B cell (primary cell): ENCODE data around the gene PITRM1. TPM values are rescaled to one million over a fixed set of nuclear protein-coding genes. Genes with fewer than 3 reads are reported as not detected.

ENCODE experiments used
- ATAC-seq: fragments of 200-7000 bp; cut with Tn5 transposase; one replicate; pipeline ENCODE4 v1.10.0; 2021; ENCODE audit warnings: low read depth, mild to moderate bottlenecking, moderate number of reproducible peaks, moderate library complexity
- CTCF ChIA-PET: fragments of 350-600 bp; sonication (Branson Sonifier 250); formaldehyde crosslinking; loops from one replicate; lab custom pipeline; 2021; ENCODE audit warnings: antibody characterized with exemption, inconsistent platforms; lab: Charles Lee
- POLR2A ChIA-PET: fragments of 350-600 bp; sonication (Branson Sonifier 250); formaldehyde crosslinking; loops from one replicate; lab custom pipeline; 2021; ENCODE audit warnings: antibody characterized with exemption; lab: Charles Lee
- DNase-seq: peaks from one replicate; pipeline ENCODE4 v3.0.0; 2013
- H2AFZ ChIP-seq: 2 replicates; pipeline ENCODE4 v1.6.1; 2012; ENCODE audit warnings: mild to moderate bottlenecking, low read depth, low read length; ENCODE audit not compliant: insufficient read depth, poor library complexity, severe bottlenecking
- H3K27ac ChIP-seq, 2 donors: 1 replicate in 1 of 2; 2 replicates in 1 of 2; pipeline ENCODE4 v1.5.1; 2012 to 2013; ENCODE audit warnings: low read length in 2 of 2, mild to moderate bottlenecking in 2 of 2, moderate library complexity in 1 of 2
- H3K27me3 ChIP-seq, 4 experiments: fragments of 200-600 bp in 1 of 4; sonication (generic) in 1 of 4; replicated peaks in 1 of 4; 1 replicate in 2 of 4; 2 replicates in 2 of 4; pipeline versions ENCODE4 v1.6.1 to v1.7.0; 2013 to 2016; ENCODE audit warnings: low read length in 3 of 4, mild to moderate bottlenecking in 2 of 4, mixed read lengths in 1 of 4, moderate library complexity in 1 of 4; ENCODE audit not compliant: insufficient read depth in 4 of 4, control insufficient read depth in 3 of 4; ENCODE audit errors: control extremely low read depth in 1 of 4
- H3K36me3 ChIP-seq, 2 experiments: replicated peaks in 1 of 2; 1 replicate in 1 of 2; 2 replicates in 1 of 2; pipeline versions ENCODE4 v1.6.1 to v1.7.1; 2013; ENCODE audit warnings: low read length in 1 of 2; ENCODE audit not compliant: insufficient read depth in 2 of 2, control insufficient read depth in 1 of 2; ENCODE audit errors: control extremely low read depth in 1 of 2, extremely low read depth in 1 of 2
- H3K4me1 ChIP-seq, 2 donors: fragments of 200-600 bp in 1 of 2; sonication (generic) in 1 of 2; 1 replicate in 1 of 2; 2 replicates in 1 of 2; pipeline versions ENCODE4 v1.5.1 to v1.6.1; 2013 to 2017; ENCODE audit warnings: low read length in 2 of 2; ENCODE audit not compliant: control insufficient read depth in 2 of 2, insufficient read depth in 2 of 2
- H3K4me2 ChIP-seq: replicated peaks from 2 replicates; pipeline ENCODE3; 2012; ENCODE audit warnings: mild to moderate bottlenecking, low read depth, low read length; ENCODE audit not compliant: poor library complexity, severe bottlenecking
- H3K4me3 ChIP-seq, 5 experiments: fragments of 200-600 bp in 1 of 5; sonication (generic) in 1 of 5; 1 replicate in 3 of 5; 2 replicates in 2 of 5; pipeline versions ENCODE4 v1.5.1 to v1.7.0; 2011 to 2016; ENCODE audit warnings: low read length in 4 of 5, mild to moderate bottlenecking in 4 of 5, low read depth in 2 of 5, control low read depth in 1 of 5, moderate library complexity in 1 of 5; ENCODE audit not compliant: insufficient read depth in 1 of 5; ENCODE audit errors: control extremely low read depth in 1 of 5, extremely low read depth in 1 of 5
- H3K79me2 ChIP-seq: fragments of 200-600 bp; sonication (generic); one replicate; pipeline ENCODE4 v1.6.0; 2016; ENCODE audit warnings: low read length; ENCODE audit not compliant: control insufficient read depth, insufficient read depth
- H3K9ac ChIP-seq: fragments of 200-600 bp; sonication (generic); 2 replicates; pipeline ENCODE4 v1.6.1; 2017; ENCODE audit warnings: mild to moderate bottlenecking, low read length, moderate library complexity
- H3K9me3 ChIP-seq, 3 donors: one replicate each; pipeline versions ENCODE4 v1.6.1 to v1.7.1; 2013; ENCODE audit warnings: low read length in 2 of 3; ENCODE audit not compliant: control insufficient read depth in 2 of 3, insufficient read depth in 1 of 3; ENCODE audit errors: control extremely low read depth in 1 of 3
- H4K20me1 ChIP-seq: 2 replicates; pipeline ENCODE4 v1.6.0; 2012; ENCODE audit warnings: mild to moderate bottlenecking, low read length; ENCODE audit not compliant: insufficient read depth, control insufficient read depth, poor library complexity, severe bottlenecking
- H3K27ac Mint-ChIP-seq: one replicate; pipeline ENCODE4 v1.8.0; 2021; ENCODE audit warnings: mixed read lengths
- H3K27me3 Mint-ChIP-seq: one replicate; pipeline ENCODE4 v1.8.0; 2021; ENCODE audit warnings: mixed read lengths
- H3K4me1 Mint-ChIP-seq: one replicate; pipeline ENCODE4 v1.8.0; 2021; ENCODE audit warnings: mixed read lengths
- H3K4me3 Mint-ChIP-seq: one replicate; pipeline ENCODE4 v1.8.0; 2021; ENCODE audit warnings: mixed read lengths
- H3K9me3 Mint-ChIP-seq: one replicate; pipeline ENCODE4 v1.8.0; 2022; ENCODE audit warnings: mixed read lengths; ENCODE audit not compliant: insufficient read depth
- CTCF ChIP-seq: fragments of 200-600 bp; IDR thresholded peaks from one replicate; pipeline ENCODE4 v1.8.0; 2022; ENCODE audit warnings: antibody characterized with exemption, mild to moderate bottlenecking
- EZH2 ChIP-seq: IDR thresholded peaks from 2 replicates; pipeline ENCODE4 v1.6.1; 2012; ENCODE audit warnings: borderline replicate concordance, low read depth, mild to moderate bottlenecking, moderate library complexity, low read length; ENCODE audit not compliant: insufficient read depth, poor library complexity, severe bottlenecking
- whole genome bisulfite sequencing: methylation state at CpG from one replicate; pipeline ENCODE4 v1.1.5; 2013; ENCODE audit warnings: missing lambda C conversion rate; ENCODE audit not compliant: insufficient coverage; 5-methylcytosine and 5-hydroxymethylcytosine counted together
- intact Hi-C: fragments of 100-400 bp; cut with micrococcal nuclease; formaldehyde crosslinking; loops from one replicate; pipeline ENCODE4 v1.10.0; 2022
- polyA plus RNA-seq: library from polyadenylated mRNA; depleted of rRNA; stranded (reverse); fragments of >200 nt; gene quantifications from 2 replicates; pipeline ENCODE4 v1.2.3, GENCODE V29; 2012
- total RNA-seq, 2 donors: library from RNA; stranded (reverse); fragments of 120-200 nt in 1 of 2; gene quantifications; 1 replicate in 1 of 2; 2 replicates in 1 of 2; pipeline versions ENCODE4 v1.2.3 to v1.2.4, GENCODE V29; 2013 to 2022

PITRM1 gene
- total and polyA plus RNA-seq, 2 donors (not counting 1 experiment from before 2014, with no cell fraction given): 50.7 to 71.1 TPM

GRCh38 chr10:3126741-3127346 lies 45.7 kb downstream of the PITRM1 start:
- Histone ChIP-seq H3K4me3 (no peak overlapping the region), H4K20me1 (no peaks in the 10 kb centered on the region), H3K79me2 (no peaks in the 10 kb centered on the region), H3K4me1 (no peaks in the 10 kb centered on the region), H3K27ac (no peak overlapping the region), H3K9me3 (peaks cover 0 to 31% (median 0%) of the 10 kb centered on the region in 3 donors), H3K27me3 (no peaks in the 10 kb centered on the region), H3K4me2 (no peak overlapping the region), H3K9ac (no peak overlapping the region), H2AFZ (no peak overlapping the region), H3K36me3 (peaks cover 1 to 46% of the 10 kb centered on the region in 2 experiments)
- Mint-ChIP-seq H3K27me3 (no peaks in the 10 kb centered on the region), H3K27ac (no peak overlapping the region), H3K4me3 (no peak overlapping the region), H3K9me3 (no peaks in the 10 kb centered on the region), H3K4me1 (no peaks in the 10 kb centered on the region)
- no peak for DNase-seq
- WGBS: 93% methylated on average over 25 of the region's 25 CpGs
- intact Hi-C loops: no loop called here
- no peak for ATAC-seq
- TF ChIP-seq CTCF: no peak
- no peak for TF ChIP-seq EZH2
- ChIA-PET CTCF (no interaction called here), POLR2A (no interaction called here)

GRCh38 chr10:3126249-3126648 lies 46.3 kb downstream of the PITRM1 start:
- DNase-seq (no peak), ATAC-seq (no peak)
- H3K27ac ChIP-seq: no peak overlapping the region
- peaks cover 0 to 31% (median 0%) of the 10 kb centered on the region in 3 donors for H3K9me3 ChIP-seq
- POLR2A ChIA-PET: no interaction called here
- Mint-ChIP-seq H3K4me3 (no peak overlapping the region), H3K4me1 (no peaks in the 10 kb centered on the region), H3K27ac (no peak overlapping the region), H3K9me3 (no peaks in the 10 kb centered on the region), H3K27me3 (no peaks in the 10 kb centered on the region)
- H2AFZ ChIP-seq: no peak overlapping the region
- H3K4me1 ChIP-seq: no peaks in the 10 kb centered on the region
- no peak overlapping the region for H3K9ac ChIP-seq
- H3K79me2 ChIP-seq: no peaks in the 10 kb centered on the region
- 97% methylated on average over 15 of the region's 15 CpGs for WGBS
- TF ChIP-seq CTCF (no peak), EZH2 (no peak)
- no peaks in the 10 kb centered on the region for H4K20me1 ChIP-seq
- CTCF ChIA-PET: no interaction called here
- H3K4me3 ChIP-seq: no peak overlapping the region
- intact Hi-C loops: no loop called here
- no peak overlapping the region for H3K4me2 ChIP-seq
- peaks cover 1 to 47% of the 10 kb centered on the region in 2 experiments for H3K36me3 ChIP-seq
- no peaks in the 10 kb centered on the region for H3K27me3 ChIP-seq
